Osteocyte (in vitro differentiated cells): ENCODE results near the gene RPRD2. TPM values are rescaled to one million over a fixed set of nuclear protein-coding genes. Genes with fewer than 3 reads are reported as not detected.

Experiments used
- microRNA-seq: library from miRNA; unstranded; fragments of <30 nt; microRNA quantifications from one replicate; pipeline ENCODE4 v1.1.0, GENCODE V29; 2020; ENCODE audit not compliant: unreplicated experiment
- total RNA-seq: library from RNA; stranded (reverse); gene quantifications from 2 replicates; pipeline ENCODE4 v1.2.1, GENCODE V29; 2021

RPRD2 gene
- total RNA-seq, 1 donor from 2014 or later = 29.9 TPM

Small RNAs within 50 kb of the gene (microRNA-seq; reads per million reads assigned to microRNA genes)
- gene MIR6878 = not detected

Other genes with a start within 250 kb of the RPRD2 start
- gene PLEKHO1, start 214.2 kb upstream of the RPRD2 start, total RNA-seq = 50.1 and 52.2 TPM in 2 replicates
- gene ANP32E, start 128.0 kb upstream of the RPRD2 start, total RNA-seq = 29.5 and 32.2 TPM in 2 replicates
- not detected in 2 replicates for gene CA14, start 106.4 kb upstream of the RPRD2 start, total RNA-seq
- 138 and 147 TPM in 2 replicates for gene APH1A, start 95.1 kb upstream of the RPRD2 start, total RNA-seq
- gene C1orf54, start 91.4 kb upstream of the RPRD2 start, total RNA-seq = 49.9 and 55.6 TPM in 2 replicates
- gene CIART, start 81.6 kb upstream of the RPRD2 start, total RNA-seq = 3.4 and 5.3 TPM in 2 replicates
- 76.0 and 81.5 TPM in 2 replicates for gene MRPS21, start 70.3 kb upstream of the RPRD2 start, total RNA-seq
- 55.0 and 55.2 TPM in 2 replicates for gene PRPF3, start 42.6 kb upstream of the RPRD2 start, total RNA-seq
- gene TARS2, start 123.3 kb downstream of the RPRD2 start, total RNA-seq = 18.8 and 23.2 TPM in 2 replicates
- gene ECM1, start 144.0 kb downstream of the RPRD2 start, total RNA-seq = 17.4 and 19.8 TPM in 2 replicates
- not detected in 2 replicates for gene FALEC, start 151.6 kb downstream of the RPRD2 start, total RNA-seq
- 2.3 and 2.6 TPM in 2 replicates for gene ADAMTSL4, start 185.3 kb downstream of the RPRD2 start, total RNA-seq
- 275 and 296 TPM in 2 replicates for gene MCL1, start 215.5 kb downstream of the RPRD2 start, total RNA-seq